Natural killer cell (primary cell): ENCODE measurements around the gene ITLN1. TPM values are rescaled to one million over a fixed set of nuclear protein-coding genes. Genes with fewer than 3 reads are reported as not detected.
A peak's percentile ranks its signal among the peaks of the same experiment; 100 is the strongest.
"Not testable (repeated sequence)": the region's sequence is repeated elsewhere in the genome, so short reads cannot be mapped to it uniquely, and the experiment has no call there.

Source experiments
- ATAC-seq, 3 donors: fragments of 150-1000 bp in 2 of 3; fragments of 200-7000 bp in 1 of 3; cut with Tn5 transposase; 1 replicate in 1 of 3; 2 replicates in 2 of 3; pipeline ENCODE4 v1.10.0; 2021; ENCODE audit warnings: mild to moderate bottlenecking in 2 of 3, moderate library complexity in 2 of 3
- DNase-seq, 2 donors: peaks; one replicate each; pipeline versions ENCODE4 v3.0.0 to v3.0.0-alpha.2; 2013 to 2021; ENCODE audit warnings: mixed read lengths in 1 of 2
- H3K27ac ChIP-seq: one replicate; pipeline ENCODE4 v1.5.1; 2013; ENCODE audit warnings: mild to moderate bottlenecking, low read length
- H3K27me3 ChIP-seq: one replicate; pipeline ENCODE4 v1.6.1; 2013; ENCODE audit warnings: low read length; ENCODE audit not compliant: control insufficient read depth, insufficient read depth
- H3K36me3 ChIP-seq: one replicate; pipeline ENCODE4 v1.6.1; 2013; ENCODE audit warnings: low read length; ENCODE audit not compliant: control insufficient read depth, insufficient read depth
- H3K4me1 ChIP-seq: one replicate; pipeline ENCODE4 v1.6.1; 2013; ENCODE audit warnings: low read length; ENCODE audit not compliant: control insufficient read depth, insufficient read depth
- H3K4me3 ChIP-seq: one replicate; pipeline ENCODE4 v1.5.1; 2013; ENCODE audit warnings: low read length
- H3K9me3 ChIP-seq: one replicate; pipeline ENCODE4 v1.6.1; 2013; ENCODE audit warnings: low read length; ENCODE audit not compliant: control insufficient read depth, insufficient read depth
- H3K27ac Mint-ChIP-seq, 2 donors: one replicate each; pipeline ENCODE4 v1.8.0; 2022; ENCODE audit warnings: mild to moderate bottlenecking in 2 of 2, mixed read lengths in 2 of 2, moderate library complexity in 1 of 2
- H3K27me3 Mint-ChIP-seq, 2 donors: one replicate each; pipeline ENCODE4 v1.8.0; 2022; ENCODE audit warnings: low read depth in 2 of 2, mixed read lengths in 2 of 2
- H3K36me3 Mint-ChIP-seq: one replicate; pipeline ENCODE4 v1.8.0; 2022; ENCODE audit warnings: mixed read lengths
- H3K4me1 Mint-ChIP-seq, 2 donors: one replicate each; pipeline ENCODE4 v1.8.0; 2022; ENCODE audit warnings: mixed read lengths in 2 of 2
- H3K4me3 Mint-ChIP-seq: one replicate; pipeline ENCODE4 v1.8.0; 2022; ENCODE audit warnings: mild to moderate bottlenecking, moderate library complexity, mixed read lengths
- H3K9me3 Mint-ChIP-seq, 2 donors: one replicate each; pipeline ENCODE4 v1.8.0; 2022; ENCODE audit warnings: mixed read lengths in 2 of 2
- CTCF ChIP-seq: fragments of 200-600 bp; IDR thresholded peaks from one replicate; pipeline ENCODE4 v1.8.0; 2022; ENCODE audit warnings: antibody characterized with exemption
- WGBS: methylation state at CpG from one replicate; pipeline ENCODE4 v1.1.7; 2013; ENCODE audit warnings: missing lambda C conversion rate; ENCODE audit not compliant: insufficient coverage; 5-methylcytosine and 5-hydroxymethylcytosine counted together
- intact Hi-C: fragments of 100-400 bp; cut with micrococcal nuclease; formaldehyde crosslinking; loops from one replicate; pipeline ENCODE4 v1.14.2; 2022
- total RNA-seq, 4 donors: library from RNA; stranded (reverse); fragments of 120-200 nt in 1 of 4; gene quantifications; one replicate each; pipeline versions ENCODE4 v1.2.3 to v1.2.4, GENCODE V29; 2013 to 2022

Gene ITLN1
- total RNA-seq, 3 donors from 2014 or later (not counting 1 experiment from before 2014, with no cell fraction given), result not detected

GRCh38 chr1:160879056-160879455 is 5.9 kb downstream of the ITLN1 start:
- peak in 2 of 3 donors; percentile 30 to 45 for ATAC-seq
- WGBS, result 66% methylated on average over 8 of the region's 8 CpGs
- no peak overlapping the region for H3K4me3 ChIP-seq

GRCh38 chr1:160877221-160877620 is 7.8 kb downstream of the ITLN1 start:
- peak; percentile 73 for TF ChIP-seq CTCF
- H3K4me3 ChIP-seq, result no peak overlapping the region
- DNase-seq, result peak in 1 of 2 donors; percentile 75
- ATAC-seq, result peak; percentile 82 to 97 (median 91)
- peak overlapping the region in 1 of 2 donors; percentile 14 for H3K27ac Mint-ChIP-seq
- H3K9me3 Mint-ChIP-seq, result no peaks in the 10 kb centered on the region
- no peaks in the 10 kb centered on the region for H3K9me3 ChIP-seq
- H3K36me3 ChIP-seq, result no peaks in the 10 kb centered on the region
- no peaks in the 10 kb centered on the region for H3K27me3 Mint-ChIP-seq
- H3K27ac ChIP-seq, result no peak overlapping the region
- H3K4me3 Mint-ChIP-seq, result no peak overlapping the region
- intact Hi-C loops, result loop anchor here (1.0 to 5.0 kb wide), 5 partner anchors 42 to 195 kb away; partner anchors contain the start of gene ITLN2
- H3K4me1 ChIP-seq, result peaks cover 16% of the 10 kb centered on the region
- H3K4me1 Mint-ChIP-seq, result peaks cover 16 to 17% of the 10 kb centered on the region in 2 donors
- H3K27me3 ChIP-seq, result no peaks in the 10 kb centered on the region
- H3K36me3 Mint-ChIP-seq, result no peaks in the 10 kb centered on the region

More at GRCh38 chr1:160879056-160879455, 5.9 kb downstream of the ITLN1 start:
- no peak for TF ChIP-seq CTCF
- Mint-ChIP-seq H3K27ac (no peak overlapping the region), H3K27me3 (no peaks in the 10 kb centered on the region), H3K4me3 (no peak overlapping the region), H3K4me1 (peaks cover 16 to 23% of the 10 kb centered on the region in 2 donors), H3K9me3 (no peaks in the 10 kb centered on the region), H3K36me3 (no peaks in the 10 kb centered on the region)
- intact Hi-C loops, result loop anchor here (5.0 kb wide), 3 partner anchors 73 to 197 kb away; partner anchors contain the start of gene ITLN2
- Histone ChIP-seq H3K27ac (no peak overlapping the region), H3K9me3 (no peaks in the 10 kb centered on the region), H3K4me1 (peaks cover 16% of the 10 kb centered on the region), H3K36me3 (no peaks in the 10 kb centered on the region), H3K27me3 (no peaks in the 10 kb centered on the region)
- DNase-seq, result peak in 1 of 2 donors; percentile 43

- Mint-ChIP-seq H3K4me3 (no peak overlapping the region), H3K4me1 (peaks cover 16 to 17% of the 10 kb centered on the region in 2 donors), H3K9me3 (no peaks in the 10 kb centered on the region), H3K27me3 (no peaks in the 10 kb centered on the region), H3K36me3 (no peaks in the 10 kb centered on the region), H3K27ac (no peak overlapping the region)
- WGBS, result 85% methylated on average over 4 of the region's 5 CpGs
- no peak for ATAC-seq
- Histone ChIP-seq H3K4me3 (no peak overlapping the region), H3K9me3 (no peaks in the 10 kb centered on the region), H3K27ac (no peak overlapping the region), H3K4me1 (peaks cover 16% of the 10 kb centered on the region), H3K27me3 (no peaks in the 10 kb centered on the region), H3K36me3 (no peaks in the 10 kb centered on the region)
- TF ChIP-seq CTCF, result no peak
- intact Hi-C loops, result loop anchor here (5.0 kb wide), 3 partner anchors 76 to 194 kb away; partner anchors contain the start of gene ITLN2
- no peak for DNase-seq
Measured at GRCh38 chr1:160876311-160876710, 8.7 kb downstream of the ITLN1 start.

GRCh38 chr1:160875591-160875990 is 9.4 kb downstream of the ITLN1 start:
- not testable (repeated sequence) for H3K27me3 ChIP-seq, H3K9me3 ChIP-seq, H3K36me3 Mint-ChIP-seq, H3K36me3 ChIP-seq, DNase-seq, H3K27ac ChIP-seq, H3K9me3 Mint-ChIP-seq, H3K4me3 ChIP-seq, ATAC-seq, H3K27me3 Mint-ChIP-seq, H3K4me3 Mint-ChIP-seq, H3K27ac Mint-ChIP-seq
- intact Hi-C loops, result loop anchor here (5.0 kb wide), 3 partner anchors 77 to 193 kb away; partner anchors contain the start of gene ITLN2
- 77% methylated on average over 3 of the region's 4 CpGs for WGBS
- peaks cover 16 to 17% of the 10 kb centered on the region in 2 donors for H3K4me1 Mint-ChIP-seq
- peaks cover 16% of the 10 kb centered on the region for H3K4me1 ChIP-seq
